Bone marrow (tissue), 2 donors: ENCODE measurements around the gene KIAA0232.
A peak's percentile ranks its signal among the peaks of the same experiment; 100 is the strongest.

ENCODE experiments used
- DNase-seq, 2 donors: peaks; one replicate each; lab custom pipeline; 2025; lab: John Stamatoyannopoulos, UW

The KIAA0232 gene

GRCh38 chr4:6916587-6917460 lies 134.3 kb downstream of the KIAA0232 start:
- peak in 1 of 2 donors; percentile 89 for DNase-seq

GRCh38 chr4:6917461-6918271 lies 135.1 kb downstream of the KIAA0232 start:
- DNase-seq: peak in 1 of 2 donors; percentile 12

DNA sequence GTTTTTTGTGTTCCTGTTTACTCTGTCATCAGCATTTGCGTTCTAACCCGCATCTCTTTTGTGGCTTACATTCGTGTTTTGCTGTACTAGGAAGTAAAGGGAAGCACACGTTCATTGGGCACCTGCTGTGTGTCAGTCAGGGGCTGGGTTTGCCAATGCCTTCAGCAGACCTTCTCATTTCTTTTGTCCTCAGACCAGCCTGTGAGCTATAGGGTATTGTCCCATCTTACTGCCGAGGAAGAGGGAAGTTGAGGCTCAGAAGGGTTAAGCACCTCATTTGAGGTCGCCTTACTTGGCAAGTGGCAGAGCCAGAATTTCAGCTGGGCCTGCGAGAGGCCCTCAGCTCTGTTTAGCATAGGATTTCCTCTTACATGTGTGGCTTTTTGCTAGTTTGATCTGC lies 135.8 kb downstream of the KIAA0232 start:
- DNase-seq: peak in 1 of 2 donors; percentile 41

DNA sequence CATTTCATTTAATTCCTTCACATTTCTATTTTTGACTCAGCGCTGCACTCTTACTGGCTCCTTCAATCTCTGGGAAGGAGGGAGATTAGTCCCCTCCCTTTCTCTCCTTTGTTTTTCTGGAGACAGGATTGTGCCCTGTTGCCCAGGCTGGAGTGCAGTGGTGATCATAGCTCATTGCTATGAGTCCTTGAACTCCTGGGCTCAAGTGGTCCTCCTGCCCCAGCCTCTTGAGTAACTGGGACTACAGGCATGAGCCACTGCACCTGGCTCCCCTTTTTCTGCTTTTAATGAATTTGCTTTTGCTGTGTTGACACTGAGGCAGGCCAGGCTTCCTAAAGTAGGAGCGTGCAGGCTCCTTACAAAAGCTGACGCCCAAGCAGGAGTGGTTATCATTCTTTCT lies 137.6 kb downstream of the KIAA0232 start:
- DNase-seq: no peak

- no peak for DNase-seq
These were observed 141.0 kb downstream of the KIAA0232 start for GRCh38 chr4:6923507-6923906.

GRCh38 chr4:6924361-6924779 lies 141.8 kb downstream of the KIAA0232 start:
- no peak for DNase-seq

DNA sequence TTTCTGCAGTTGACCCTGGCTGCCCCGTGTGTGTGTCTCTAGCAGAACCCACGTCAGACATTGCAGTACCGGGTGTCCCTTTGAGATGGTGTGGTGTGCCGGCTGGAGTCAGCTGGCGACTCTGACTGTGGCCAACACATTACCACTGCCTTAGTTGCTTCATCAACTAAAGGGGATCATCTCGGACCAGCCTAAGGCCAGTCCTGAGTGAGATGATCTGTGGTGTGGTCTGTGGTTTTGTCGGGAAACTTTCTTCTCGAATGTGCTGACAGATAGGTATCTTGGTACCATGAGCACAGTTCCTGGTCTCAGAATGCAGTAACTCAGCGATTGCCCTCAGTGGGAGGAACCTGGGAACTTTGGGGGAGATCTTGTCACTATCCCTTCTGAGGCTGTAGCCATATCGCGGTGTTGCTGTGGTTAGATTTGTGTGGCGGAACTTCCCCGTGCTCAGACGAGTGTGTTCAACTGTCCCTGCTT lies 142.9 kb downstream of the KIAA0232 start:
- DNase-seq: no peak

DNA sequence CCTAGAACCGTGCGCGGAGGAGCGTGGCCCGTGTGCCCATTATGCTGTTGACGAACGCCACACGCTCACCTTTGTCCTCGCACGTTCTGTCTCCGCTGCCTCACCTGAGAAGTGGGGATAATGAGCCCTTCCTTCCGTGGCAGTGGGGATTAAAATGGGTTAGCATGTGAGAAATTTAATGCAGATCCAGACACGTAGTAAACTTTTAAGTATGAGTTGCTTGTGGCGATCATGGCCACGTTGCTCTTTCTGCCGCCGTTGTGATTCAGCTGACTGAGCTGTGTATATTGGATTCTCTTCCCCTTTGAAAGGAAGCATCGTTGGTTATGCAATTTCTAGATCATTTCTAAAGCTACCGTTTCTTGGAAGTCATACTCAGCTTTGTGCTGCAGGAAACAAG lies 143.6 kb downstream of the KIAA0232 start:
- peak in 1 of 2 donors; percentile 81 for DNase-seq

DNA sequence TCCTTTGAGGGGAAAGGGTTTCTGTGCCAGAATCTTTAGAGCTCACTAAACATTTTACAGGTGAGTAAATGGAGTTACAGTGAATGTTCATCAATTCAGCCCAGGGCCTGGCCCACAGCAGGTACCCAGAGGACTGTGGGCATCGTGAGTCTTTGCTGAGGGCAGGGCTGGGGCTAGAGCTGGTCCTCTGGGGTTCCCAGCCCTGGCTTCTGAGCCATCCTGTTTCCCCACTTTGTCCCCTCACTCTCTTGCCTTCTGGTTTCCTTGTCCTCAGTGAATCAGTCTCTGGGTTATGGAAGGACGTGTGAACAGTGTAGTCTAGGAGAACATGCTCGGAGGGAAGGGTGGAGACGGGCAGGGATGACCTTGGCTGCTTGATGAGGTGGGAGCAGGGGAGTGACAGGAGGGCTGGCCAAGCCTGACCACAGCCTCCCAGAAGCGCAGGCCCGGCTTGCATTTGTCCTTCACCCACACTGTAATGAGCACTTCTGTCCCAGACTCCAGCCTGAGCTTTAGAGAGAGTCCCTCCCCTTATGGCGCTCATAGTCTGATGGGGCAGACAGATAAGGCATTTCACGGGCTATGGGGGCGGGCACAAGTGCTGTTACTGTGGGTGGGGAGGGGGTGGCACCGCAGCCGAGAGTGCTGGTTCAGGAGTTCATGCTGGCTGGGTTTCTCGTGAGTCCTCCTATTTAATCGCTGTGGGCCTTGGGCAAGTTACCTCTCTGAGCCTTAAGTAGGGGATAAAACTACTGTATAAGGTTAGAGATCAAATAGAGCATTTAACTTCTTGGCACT lies 144.4 kb downstream of the KIAA0232 start:
- DNase-seq: peak in 1 of 2 donors; percentile 68

DNA sequence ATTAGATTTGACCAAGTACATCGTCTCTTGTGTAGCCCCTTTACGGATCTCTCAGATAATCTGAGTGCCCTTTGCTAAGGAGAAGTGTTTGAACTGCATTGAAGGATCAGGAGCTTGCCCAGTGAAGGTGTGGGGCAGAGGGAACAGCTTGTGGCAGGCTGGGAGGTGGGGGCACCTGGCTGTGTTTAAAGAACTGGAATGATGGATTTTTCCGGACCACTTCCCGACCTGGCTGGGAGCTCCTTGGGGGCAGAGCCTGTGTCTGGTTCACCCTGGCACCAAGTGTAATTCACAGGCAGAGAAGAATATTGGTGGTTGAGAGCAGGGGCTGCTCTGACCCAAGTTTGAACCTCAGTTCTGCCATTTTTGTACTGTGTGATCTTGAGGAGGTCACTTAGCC lies 145.6 kb downstream of the KIAA0232 start:
- DNase-seq: no peak

- no peak for DNase-seq
These were observed 146.8 kb downstream of the KIAA0232 start for GRCh38 chr4:6929339-6929811.

GRCh38 chr4:6929812-6930464 lies 147.4 kb downstream of the KIAA0232 start:
- no peak for DNase-seq

DNA sequence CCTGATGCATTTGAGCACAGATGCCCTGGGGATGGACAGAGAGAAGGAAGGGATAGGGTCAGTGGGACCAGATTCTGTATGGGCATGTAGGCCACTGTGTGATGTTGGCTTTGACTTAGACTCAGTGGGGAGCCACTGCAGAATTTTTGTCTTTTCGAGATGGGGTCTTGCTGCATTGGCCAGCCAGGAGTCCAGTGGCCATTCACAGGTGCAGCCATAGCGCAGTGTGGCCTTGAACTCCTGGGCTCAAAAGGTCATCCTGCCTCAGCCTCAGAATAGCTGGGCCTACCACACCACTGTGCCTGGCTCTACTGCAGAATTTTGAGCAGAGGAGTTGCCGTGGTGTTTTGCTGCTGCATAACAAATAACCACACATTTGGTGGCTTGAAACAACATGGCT lies 149.9 kb downstream of the KIAA0232 start:
- DNase-seq: no peak

GRCh38 chr4:6932918-6933317 lies 150.4 kb downstream of the KIAA0232 start:
- no peak for DNase-seq
